GM21737 (cell line): Measurements from ENCODE around the gene TLCD3A.
"Not testable (repeated sequence)": the region's sequence is repeated elsewhere in the genome, so short reads cannot be mapped to it uniquely, and the experiment has no call there.

Source experiments
- ATAC-seq: cut with Tn5 transposase; IDR thresholded peaks from one replicate; pipeline ENCODE4 v1.9.1; 2021; ENCODE audit warnings: mild to moderate bottlenecking, moderate library complexity; ENCODE audit not compliant: unreplicated experiment

Gene TLCD3A

DNA sequence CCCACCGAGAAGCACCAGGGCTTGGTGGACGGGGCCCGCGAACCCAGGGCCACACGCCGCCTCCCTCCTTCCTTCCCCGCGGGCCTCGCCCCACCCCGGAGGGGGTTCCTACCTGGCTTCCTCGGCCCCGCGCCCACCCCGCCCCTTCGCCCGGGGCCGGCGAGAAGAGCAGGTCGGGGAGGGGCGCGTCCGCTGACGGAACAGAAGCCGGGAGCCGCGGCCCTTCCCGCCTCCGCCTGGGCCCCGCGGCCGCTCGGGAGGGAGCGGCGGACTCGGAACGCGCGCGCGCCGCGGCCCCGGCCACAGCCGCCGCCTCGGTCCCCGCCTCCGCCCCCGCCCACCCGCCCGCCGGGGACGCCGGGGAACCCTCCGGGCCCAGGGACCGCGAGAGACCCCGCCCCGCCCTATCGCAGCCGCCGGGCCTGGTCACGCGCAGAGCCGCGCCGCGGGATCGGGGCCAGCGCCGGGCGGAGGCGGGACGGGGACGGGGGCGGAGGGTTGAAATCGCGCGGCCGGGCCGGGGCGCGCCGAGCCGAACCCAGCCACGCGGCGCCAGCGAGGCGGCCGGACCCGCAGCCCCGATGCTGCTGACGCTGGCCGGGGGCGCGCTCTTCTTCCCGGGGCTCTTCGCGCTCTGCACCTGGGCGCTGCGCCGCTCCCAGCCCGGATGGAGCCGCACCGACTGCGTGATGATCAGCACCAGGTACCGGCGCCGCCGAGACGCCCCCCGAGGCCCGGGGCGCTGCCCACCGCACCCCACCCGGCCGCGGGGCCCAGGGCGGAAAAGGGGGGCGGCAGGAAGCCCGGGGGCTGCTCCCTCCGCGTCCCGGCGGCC, at the start of gene TLCD3A:
Gene TLCD3A, plus strand, starts transcription at position 530 of the 835 bp plus-strand sequence. Its CDS starts 52 bp downstream, at position 582.
- no peak for ATAC-seq

DNA sequence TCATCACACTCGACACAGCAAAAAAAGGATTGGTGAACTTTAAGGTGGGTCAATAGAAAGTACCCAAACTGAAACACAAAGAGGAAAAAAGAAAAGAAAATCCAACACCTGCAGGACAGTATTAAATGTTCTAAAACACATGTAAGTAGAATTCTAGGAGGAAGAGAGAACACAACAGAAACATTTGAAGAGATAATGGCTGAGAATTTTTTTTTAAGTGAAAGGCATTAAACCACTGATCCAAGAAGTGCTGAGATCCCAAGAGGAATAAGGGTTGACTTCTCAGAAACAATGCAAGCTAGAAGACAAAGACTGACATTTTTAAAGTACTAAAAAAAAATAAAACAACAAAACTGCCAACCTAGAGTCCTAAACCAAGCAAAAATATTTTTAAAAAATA, 49.4 kb upstream of the TLCD3A start:
- ATAC-seq, result no peak

DNA sequence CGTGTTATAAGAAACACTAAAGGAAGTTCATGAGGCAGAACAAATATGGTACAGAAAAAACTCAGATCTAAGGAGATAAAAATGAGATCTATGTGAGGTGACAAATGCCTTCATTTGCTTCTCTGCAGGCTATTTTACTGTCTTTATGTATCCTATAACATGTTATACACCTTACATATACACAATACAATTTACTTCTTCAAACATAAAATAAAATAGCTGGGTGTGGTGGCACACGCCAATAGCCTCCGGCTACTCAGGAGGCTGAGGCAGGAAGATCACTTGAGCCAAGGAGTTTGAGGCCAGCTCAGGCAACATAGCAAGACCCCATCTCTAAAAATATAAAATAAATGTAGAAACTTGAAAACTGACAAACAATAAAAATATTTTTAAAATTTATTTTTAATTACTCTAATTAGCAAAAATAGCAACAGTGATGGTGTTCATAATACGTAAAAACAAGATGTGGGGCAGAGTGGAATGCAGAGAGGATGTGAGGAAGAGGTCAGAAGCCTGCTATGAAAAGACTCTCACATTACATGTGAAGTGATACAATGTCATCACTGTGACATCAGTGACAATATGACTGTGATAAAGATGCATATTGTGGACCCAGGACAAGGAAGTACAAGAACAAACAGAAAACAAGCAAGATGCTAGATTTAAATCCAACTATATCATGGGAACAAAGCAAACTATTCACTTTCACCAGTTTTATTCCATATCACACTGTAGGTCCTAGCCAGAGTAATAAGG, 48.7 kb upstream of the TLCD3A start:
- no peak for ATAC-seq

DNA sequence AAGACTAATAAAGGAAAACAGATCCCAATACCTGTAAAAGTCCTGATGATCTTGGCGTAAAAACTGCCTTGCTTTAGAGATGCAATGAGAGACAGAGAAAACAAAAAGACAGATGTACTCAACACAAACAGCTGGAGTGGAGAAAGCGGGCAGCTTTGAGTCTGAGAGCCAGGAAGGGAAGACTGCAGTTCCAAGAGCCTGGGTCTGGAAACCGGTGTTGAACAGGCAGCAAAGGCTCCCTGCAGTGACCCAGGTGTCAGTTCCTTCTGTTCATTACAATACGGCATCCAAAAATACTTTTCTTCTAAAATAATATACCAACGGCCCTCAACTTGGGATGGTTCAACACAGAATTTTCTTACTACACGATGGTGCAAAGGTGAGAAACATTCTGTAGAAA, 47.4 kb upstream of the TLCD3A start:
- ATAC-seq, result no peak

DNA sequence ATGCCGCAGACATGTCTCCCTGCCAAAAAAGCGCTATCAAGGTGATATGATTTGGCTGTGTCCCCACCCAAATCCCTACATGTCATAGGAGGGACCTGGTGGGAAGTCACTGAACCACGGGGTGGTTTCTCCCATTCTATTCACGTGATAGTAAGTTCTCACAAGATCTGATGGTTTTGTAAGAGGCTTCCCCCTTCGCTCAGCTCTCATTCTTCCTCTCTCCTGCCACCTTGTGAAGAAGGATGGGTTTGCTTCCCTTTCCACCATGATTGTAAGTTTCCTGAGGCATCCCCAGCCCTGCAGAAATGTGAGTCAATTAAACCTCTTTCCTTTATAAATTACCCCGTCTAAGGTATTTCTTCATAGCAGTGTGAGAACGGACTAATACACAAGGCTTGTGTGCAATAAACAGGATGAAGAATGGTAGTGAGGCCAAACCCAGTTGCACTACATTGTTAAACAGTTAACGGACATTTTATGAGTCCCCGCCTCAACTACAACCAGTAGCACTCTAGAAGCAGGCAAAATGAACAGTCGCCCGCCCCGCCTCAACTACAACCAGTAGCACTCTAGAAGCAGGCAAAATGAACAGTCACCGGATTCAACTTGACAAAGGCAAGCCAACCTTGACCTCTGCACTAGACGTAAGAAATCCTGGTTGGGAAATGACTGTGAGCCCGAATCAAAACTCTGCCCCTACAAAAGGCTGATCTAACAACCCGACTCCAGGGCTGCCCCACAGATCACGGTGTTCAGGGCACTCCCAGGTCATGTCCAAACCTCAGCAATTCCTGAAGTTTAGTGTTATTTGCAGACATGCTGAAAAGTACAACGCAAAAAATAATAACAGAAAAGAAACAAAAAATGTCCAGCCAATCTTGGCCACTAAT, 44.1 kb upstream of the TLCD3A start:
- no peak for ATAC-seq

DNA sequence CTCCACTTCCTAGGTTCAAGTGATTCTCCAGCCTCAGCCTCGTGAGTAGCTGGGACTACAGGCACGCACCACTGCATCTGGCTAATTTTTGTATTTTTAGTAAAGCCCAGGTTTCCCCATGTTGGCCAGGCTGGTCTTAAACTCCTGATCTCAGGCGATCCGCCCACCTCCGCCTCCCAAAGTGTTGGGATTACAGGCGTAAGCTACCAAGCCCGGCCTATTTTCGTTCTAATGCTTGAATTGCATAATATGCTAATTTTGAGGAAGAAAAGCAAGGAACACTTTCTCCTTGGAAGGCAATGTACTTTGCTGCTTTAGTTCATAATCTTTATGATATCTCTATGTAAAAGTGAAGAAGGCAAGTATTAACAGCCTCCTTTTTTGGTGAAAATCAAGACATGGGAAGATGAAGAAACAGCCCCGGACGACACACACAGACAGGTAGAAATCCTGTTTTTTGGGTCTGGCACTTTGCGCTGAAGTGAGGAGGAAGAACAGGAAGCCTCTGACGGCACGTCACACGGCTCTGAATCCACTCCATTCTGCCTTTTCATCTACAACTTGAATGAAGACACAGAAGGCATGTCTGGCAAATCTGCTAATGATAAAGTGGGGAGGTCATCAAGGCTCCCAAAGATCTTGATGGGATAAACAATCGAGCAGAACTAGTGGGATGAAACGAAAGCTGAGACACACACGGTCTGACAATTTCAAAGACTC, 42.7 kb upstream of the TLCD3A start:
- ATAC-seq, result no peak

DNA sequence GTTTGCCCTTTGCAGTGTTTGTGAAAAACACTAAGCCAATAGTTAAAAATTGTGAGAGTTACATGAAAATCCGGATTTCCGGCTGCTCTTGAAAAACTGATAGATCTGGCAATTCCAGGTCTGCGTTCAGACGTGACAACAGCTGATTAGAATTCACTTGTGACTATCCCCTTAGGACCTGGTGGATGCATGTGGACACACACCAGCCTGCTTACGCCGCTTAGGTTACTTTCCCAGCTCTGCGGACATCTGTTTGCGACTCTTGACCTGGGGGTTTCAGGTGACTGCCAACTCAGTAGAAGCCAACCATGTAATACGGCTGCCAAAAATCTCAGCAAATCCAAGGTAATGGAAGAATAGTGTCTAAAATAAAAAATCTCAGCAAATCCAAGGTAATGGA, 42.0 kb upstream of the TLCD3A start:
- no peak for ATAC-seq

DNA sequence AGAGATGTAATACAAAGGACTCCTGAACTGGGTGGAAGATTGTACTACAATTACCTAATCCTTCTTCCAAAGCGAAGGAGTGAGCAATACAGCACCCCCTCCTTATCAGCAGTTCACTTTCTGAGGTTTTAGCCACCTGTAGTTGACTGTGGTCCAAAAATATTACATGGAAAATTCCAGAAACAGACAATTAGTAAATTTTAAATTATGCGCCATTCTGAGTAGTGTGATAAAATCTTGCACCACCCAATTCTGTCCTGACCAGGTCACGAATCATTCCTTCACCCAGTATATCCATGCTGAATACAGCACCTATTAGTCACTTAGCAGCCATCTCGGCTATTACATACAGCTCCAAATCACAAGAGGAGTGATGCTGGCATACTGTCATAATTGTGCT, 41.0 kb upstream of the TLCD3A start:
- no peak for ATAC-seq

DNA sequence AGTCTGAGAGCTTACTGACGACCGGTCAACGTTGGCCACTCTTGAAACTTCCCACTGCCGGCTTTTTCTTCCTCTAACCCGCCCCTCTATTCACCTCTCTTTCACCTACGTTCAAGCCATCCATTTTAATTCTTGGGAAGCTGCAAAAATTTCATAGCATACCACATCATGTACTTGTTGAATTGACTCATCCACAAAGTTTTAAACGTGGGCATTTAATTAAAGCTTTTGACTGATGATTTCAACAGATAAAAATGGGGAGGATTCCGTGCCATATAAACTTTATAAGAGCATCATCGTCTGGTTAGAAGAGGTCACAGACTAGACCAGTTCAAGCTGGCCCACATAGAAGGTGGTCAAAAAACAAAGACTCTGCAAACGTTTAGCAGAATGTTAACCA, 40.3 kb upstream of the TLCD3A start:
- ATAC-seq, result no peak

DNA sequence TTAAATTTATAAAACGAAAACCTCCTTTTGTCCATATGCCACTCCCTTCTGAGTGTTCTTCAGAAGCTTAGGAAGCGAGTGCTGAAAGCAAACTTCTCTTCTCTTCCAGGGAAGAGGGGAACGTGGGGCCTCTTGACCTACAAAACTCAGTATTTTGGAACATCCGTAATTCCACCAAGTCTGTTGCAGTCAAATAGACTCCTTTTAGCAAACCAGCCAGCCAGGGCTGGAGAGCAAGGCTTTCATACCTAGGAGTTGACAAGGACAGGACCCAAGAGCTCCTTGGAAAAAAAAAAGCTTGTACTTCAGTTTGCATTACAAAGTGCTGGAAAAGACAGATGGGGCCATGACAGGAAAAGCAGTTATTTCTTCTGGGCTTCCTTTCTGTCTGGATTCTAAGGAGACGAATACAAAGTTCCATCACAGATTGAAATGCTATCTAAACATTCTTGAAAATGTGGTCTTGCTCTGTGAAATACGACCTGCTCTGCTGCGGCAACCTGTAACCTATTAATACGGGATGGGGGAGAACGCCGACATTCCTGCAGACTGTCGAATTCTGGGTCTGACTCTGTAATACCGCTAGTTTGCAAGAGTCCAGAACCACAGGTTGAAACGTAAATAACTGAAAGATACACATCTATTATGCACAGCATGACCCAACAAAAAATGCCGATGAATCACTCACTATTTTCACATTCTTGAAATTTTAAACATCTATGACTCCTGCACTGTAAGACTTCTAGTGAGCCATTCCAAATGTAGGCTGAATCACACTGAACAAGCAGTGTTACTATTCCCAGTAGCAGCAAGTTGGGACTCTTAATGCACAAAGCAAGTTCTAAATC, 38.4 kb upstream of the TLCD3A start:
- ATAC-seq, result no peak

DNA sequence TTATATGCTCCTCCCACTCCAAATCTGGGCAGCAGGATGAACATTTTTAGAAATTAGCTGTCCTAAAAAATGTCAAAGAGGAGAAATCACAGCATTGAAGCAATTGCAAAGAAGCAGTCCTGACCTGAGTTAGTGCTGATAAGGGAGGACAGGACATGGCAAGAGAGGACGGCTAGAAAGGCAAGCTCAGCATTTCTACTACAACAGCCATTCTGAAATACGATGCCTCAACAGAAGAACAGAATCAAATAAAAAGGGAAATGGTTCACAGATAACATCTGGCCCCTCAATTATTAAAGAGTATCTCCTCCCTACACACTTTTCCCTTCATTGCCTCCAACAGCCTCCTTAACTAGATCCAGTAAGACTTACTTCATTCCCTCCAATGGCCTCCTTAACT, 36.0 kb upstream of the TLCD3A start:
- ATAC-seq, result no peak

DNA sequence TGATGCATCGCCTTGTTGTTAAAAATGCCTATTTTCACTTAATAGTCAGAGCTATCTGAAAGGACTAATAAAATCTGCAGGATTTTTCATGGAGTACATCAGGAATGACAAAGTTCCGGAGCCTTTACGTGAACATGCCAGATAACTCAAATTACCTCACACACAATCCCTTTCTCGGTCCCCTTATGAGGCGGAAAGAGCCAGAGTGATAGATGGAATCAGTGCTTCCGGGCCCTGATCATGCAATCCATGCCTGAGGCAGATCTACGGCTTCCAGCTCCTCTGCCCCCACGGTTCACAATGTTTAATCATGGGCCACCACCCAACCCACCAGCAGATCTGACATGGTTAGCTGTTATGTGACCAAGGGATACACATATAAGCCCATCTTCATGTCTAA, 34.7 kb upstream of the TLCD3A start:
- ATAC-seq, result no peak

DNA sequence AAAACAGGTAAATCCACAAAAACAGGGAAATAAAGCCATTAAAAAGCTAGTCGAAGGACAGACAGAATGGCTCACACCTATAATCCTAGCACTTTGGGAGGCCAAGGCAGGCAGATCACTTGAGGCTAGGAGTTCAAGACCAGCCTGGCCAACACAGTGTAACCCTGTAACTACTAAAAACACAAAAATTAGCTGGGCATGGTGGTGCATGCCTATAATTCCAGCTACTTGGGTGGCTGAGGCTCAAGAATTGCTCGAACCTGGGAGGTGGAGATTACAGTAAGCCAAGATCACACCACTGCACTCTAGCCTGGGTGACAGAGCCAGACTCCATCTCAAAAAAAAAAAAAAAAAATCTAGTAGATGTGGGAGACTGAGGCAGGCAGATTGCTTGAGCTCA, 34.3 kb upstream of the TLCD3A start:
- not testable (repeated sequence) for ATAC-seq

DNA sequence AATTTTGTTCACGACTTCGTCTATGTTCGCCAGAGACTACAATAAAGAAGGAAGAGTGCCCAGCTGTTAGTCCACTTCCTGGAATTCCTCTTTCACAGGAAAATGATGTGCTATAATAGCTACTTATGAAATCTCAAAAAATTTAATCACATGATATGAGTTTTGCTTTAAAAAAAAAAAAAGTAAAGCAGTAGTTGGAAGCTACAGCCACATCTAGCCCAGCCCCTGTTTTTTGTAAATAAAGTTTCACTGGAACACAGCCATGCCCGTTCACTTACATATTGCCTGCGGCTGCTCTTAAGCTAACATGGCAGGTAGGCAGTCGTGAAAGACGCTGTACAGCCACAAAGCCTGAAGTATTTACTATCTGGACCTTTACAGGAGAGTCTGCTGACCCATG, 33.1 kb upstream of the TLCD3A start:
- ATAC-seq, result no peak

DNA sequence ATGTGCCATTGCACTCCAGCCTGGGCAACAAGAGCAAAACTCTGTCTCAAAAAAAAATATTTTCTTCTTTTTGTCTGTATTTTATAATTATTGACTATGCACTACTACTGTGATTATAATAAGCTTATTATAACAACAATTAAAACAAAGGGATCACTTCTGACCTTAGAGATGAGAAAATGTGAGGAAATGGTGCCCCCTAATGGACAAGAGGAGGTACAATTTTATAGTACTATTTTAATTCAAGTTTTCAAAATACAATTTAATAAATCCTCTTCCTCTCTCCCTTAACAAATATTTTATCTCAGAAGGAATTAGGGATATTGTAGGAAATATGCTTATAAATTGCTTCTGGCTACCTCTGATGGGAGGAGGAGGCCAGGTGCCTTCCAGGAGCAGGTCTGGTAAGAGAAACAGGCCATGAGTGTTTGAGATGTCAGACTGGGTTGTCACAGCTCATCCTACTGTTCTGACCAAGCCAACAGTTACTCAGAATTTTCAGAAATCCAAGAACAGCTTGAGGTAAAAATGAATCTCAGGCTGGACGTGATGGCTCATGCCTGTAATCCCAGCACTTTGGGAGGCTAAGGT, 31.8 kb upstream of the TLCD3A start:
- ATAC-seq, result no peak

DNA sequence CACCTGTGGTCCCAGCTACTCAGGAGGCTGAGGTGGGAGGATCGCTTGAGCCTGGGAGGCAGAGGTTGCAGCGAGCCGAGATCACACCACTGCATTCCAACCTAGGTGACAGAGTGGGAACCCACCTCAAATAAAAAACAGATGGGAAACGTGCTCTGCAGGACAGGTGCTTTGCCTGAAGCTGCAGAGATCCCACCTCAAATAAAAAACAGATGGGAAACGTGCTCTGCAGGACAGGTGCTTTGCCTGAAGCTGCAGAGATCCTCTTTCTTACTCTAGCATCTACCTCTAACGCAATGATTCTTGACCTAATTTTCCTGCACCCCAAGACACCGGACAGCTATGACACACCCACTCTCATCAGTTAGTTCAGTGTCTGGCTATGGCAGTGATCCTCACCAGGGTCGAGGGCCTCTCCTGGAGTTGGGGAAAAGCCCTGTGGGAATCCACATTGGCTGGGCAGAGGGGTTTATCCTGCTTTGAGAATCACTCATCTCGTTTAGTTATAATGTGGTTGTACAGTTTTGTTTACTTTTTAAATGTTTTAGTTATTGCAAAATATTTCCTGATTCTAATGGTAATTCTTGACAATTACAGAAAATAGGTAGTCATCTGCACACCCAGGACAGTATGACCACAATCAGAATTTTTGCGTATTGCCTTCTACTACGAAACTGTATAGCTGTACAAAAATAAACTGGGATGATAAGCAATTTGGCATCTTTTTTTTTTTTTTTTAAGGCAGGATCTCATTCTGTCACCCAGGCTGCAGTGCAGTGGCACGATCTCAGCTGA, 29.1 kb upstream of the TLCD3A start:
- ATAC-seq, result no peak

DNA sequence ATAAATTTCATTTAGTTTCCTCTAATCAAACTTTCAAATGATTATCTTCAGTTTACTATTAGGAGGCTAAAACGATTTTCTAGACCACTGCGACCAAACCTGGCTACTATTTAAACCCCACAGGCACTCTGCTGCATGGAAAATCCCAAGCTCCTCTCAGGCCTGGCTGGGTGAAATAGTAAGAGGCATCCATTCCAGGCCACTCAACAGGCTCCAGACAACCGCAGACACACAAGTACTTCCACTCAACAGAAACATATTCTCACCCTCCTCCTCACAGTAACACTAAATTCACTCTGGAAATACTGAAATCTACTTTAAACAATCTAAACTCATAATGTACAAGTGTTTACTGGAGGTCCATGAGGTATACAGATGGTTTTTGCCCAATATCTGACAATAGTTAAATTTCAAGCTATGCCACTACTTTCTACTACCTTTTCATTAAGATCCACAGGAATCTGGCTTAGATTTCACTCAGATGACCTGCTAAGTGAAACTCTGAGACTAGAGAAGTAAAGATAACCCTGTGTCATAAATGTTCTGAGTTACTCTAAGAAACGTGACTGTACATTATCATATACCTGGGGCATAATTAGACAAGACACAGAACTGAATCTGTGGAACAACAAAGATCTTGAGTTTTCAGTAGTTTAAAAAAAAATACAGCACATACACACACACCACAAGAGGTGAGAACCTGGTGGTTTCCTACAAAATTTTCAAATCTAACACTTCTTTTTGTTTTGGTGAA, 28.1 kb upstream of the TLCD3A start:
- no peak for ATAC-seq

DNA sequence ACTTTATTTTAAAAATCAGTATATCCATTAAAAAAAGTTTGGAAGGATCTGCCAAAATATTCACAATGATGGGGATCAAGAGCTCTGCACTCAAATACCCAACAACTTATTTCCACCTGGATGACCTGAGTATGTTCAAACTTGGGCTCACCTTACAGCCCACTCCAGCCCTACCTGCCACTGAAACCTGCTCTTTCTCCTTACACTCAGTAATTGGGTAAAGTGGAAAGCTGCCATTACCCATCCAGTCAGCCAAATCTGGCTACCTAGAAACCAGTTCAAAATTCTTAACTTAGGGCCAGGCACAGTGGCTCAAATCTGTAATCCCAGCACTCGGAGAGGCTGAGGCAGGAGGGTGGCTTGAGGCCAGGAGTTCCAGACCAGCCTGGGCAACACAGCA, 27.4 kb upstream of the TLCD3A start:
- no peak for ATAC-seq
